Smooth muscle cell (in vitro differentiated cells): Measurements from ENCODE around the gene TXNDC8. TPM values are rescaled to one million over a fixed set of nuclear protein-coding genes. Genes with fewer than 3 reads are reported as not detected.
A peak's percentile ranks its signal among the peaks of the same experiment; 100 is the strongest.
"Not testable (repeated sequence)": the region's sequence is repeated elsewhere in the genome, so short reads cannot be mapped to it uniquely, and the experiment has no call there.

Source experiments
- DNase-seq: peaks from one replicate; lab custom pipeline; 2025; ENCODE audit not compliant: unreplicated experiment; lab: John Stamatoyannopoulos, UW
- H2AFZ ChIP-seq: fragments of 200-600 bp; sonication (generic); 2 replicates; pipeline ENCODE4 v1.6.0; 2016; ENCODE audit warnings: antibody characterized with exemption, low read depth, mild to moderate bottlenecking
- H3F3A ChIP-seq: fragments of 200-600 bp; sonication (generic); 2 replicates; pipeline ENCODE4 v1.6.0; 2017; ENCODE audit warnings: antibody characterized with exemption, low read depth
- H3K27ac ChIP-seq: fragments of 200-600 bp; sonication (generic); 2 replicates; pipeline ENCODE4 v1.5.1; 2016; ENCODE audit warnings: low read depth, mild to moderate bottlenecking
- H3K27me3 ChIP-seq: fragments of 200-600 bp; sonication (generic); 2 replicates; pipeline ENCODE4 v1.6.1; 2016; ENCODE audit warnings: low read depth, mild to moderate bottlenecking
- H3K36me3 ChIP-seq: fragments of 200-600 bp; sonication (generic); 2 replicates; pipeline ENCODE4 v1.5.1; 2016; ENCODE audit warnings: low read depth
- H3K4me1 ChIP-seq: fragments of 200-600 bp; sonication (generic); 2 replicates; pipeline ENCODE4 v1.5.1; 2016; ENCODE audit warnings: low read depth
- H3K4me2 ChIP-seq: fragments of 200-600 bp; sonication (generic); 2 replicates; pipeline ENCODE4 v1.6.0; 2016; ENCODE audit warnings: mild to moderate bottlenecking
- H3K4me3 ChIP-seq: fragments of 200-600 bp; sonication (generic); 2 replicates; pipeline ENCODE4 v1.5.1; 2016; ENCODE audit warnings: mild to moderate bottlenecking
- H3K79me2 ChIP-seq: fragments of 200-600 bp; sonication (generic); 2 replicates; pipeline ENCODE4 v1.6.0; 2016; ENCODE audit warnings: low read depth, mild to moderate bottlenecking
- H3K9ac ChIP-seq: fragments of 200-600 bp; sonication (generic); 2 replicates; pipeline ENCODE4 v1.6.0; 2016; ENCODE audit warnings: low read depth
- H3K9me3 ChIP-seq: fragments of 200-600 bp; sonication (generic); replicated peaks from 2 replicates; pipeline ENCODE4 v1.5.1; 2016; ENCODE audit warnings: low read depth
- H4K20me1 ChIP-seq: fragments of 200-600 bp; sonication (generic); 2 replicates; pipeline ENCODE4 v1.6.0; 2016; ENCODE audit warnings: low read depth
- WGBS: methylation state at CpG from one replicate; pipeline ENCODE4 v1.1.7; 2016; ENCODE audit warnings: low lambda C conversion rate; 5-methylcytosine and 5-hydroxymethylcytosine counted together
- polyA plus RNA-seq: library from polyadenylated mRNA; unstranded; fragments of >200 nt; fragmentation: Nextera tagmentation; extraction: Ambion mirVana; gene quantifications from 2 replicates; pipeline ENCODE4 v1.2.1, GENCODE V29; 2016
- total RNA-seq: library from RNA; depleted of rRNA; stranded (reverse); fragments of >200 nt; gene quantifications from 2 replicates; pipeline ENCODE4 v1.2.3, GENCODE V29; 2014
- TF ChIP-seq, protein P1 (sequence below): fragments of 200-600 bp; sonication (generic); IDR thresholded peaks from 2 replicates; pipeline ENCODE4 v1.5.1; 2017; ENCODE audit warnings: borderline replicate concordance, mild to moderate bottlenecking, antibody characterized with exemption; ENCODE audit not compliant: insufficient read depth, poor library complexity, severe bottlenecking

The TXNDC8 gene
- total and polyA plus RNA-seq, 2 experiments from 2014 or later = not detected

DNA sequence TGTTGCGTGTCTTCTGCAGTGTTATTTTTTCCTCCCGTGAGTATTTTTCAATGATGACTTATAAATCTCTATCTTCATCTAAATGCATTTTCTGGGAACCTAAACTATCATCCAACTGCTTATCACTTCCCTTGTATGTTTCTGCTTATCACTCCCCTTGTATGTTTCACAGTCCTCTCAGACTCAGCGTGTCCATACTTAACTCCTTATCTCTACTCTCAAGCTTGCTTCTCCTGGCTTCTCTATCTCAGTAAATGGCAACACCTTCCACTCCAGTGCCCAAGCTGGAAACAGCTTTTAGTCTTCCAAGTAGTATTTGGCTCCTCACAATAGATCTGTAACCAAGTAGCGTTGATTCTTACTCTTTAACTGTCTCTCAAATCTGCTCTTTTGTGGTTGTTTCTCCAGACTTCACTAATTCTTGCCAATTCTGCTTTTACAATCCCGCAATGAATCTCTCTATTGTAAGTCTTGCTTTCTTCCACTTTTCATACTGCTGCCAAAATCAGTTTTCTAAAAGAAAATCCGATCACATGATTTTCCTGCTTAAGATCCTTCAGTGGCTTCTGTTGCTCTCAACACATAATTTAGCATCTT lies 33.8 kb upstream of the TXNDC8 start:
- no peak overlapping the region for H3K4me3 ChIP-seq
- H3K9ac ChIP-seq = no peak overlapping the region
- DNase-seq = no peak
- H3K27me3 ChIP-seq = no peaks in the 10 kb centered on the region
- H3K4me2 ChIP-seq = no peak overlapping the region
- TF ChIP-seq, protein P1, sequence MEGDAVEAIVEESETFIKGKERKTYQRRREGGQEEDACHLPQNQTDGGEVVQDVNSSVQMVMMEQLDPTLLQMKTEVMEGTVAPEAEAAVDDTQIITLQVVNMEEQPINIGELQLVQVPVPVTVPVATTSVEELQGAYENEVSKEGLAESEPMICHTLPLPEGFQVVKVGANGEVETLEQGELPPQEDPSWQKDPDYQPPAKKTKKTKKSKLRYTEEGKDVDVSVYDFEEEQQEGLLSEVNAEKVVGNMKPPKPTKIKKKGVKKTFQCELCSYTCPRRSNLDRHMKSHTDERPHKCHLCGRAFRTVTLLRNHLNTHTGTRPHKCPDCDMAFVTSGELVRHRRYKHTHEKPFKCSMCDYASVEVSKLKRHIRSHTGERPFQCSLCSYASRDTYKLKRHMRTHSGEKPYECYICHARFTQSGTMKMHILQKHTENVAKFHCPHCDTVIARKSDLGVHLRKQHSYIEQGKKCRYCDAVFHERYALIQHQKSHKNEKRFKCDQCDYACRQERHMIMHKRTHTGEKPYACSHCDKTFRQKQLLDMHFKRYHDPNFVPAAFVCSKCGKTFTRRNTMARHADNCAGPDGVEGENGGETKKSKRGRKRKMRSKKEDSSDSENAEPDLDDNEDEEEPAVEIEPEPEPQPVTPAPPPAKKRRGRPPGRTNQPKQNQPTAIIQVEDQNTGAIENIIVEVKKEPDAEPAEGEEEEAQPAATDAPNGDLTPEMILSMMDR = no peak
- WGBS = 80% methylated on average over 6 of the region's 6 CpGs
- H3K36me3 ChIP-seq = no peaks in the 10 kb centered on the region
- no peak overlapping the region for H3K27ac ChIP-seq
- H3K4me1 ChIP-seq = no peaks in the 10 kb centered on the region
- H3K79me2 ChIP-seq = no peaks in the 10 kb centered on the region
- no peaks in the 10 kb centered on the region for H3F3A ChIP-seq
- H3K9me3 ChIP-seq = no peaks in the 10 kb centered on the region
- H4K20me1 ChIP-seq = no peaks in the 10 kb centered on the region
- no peak overlapping the region for H2AFZ ChIP-seq

DNA sequence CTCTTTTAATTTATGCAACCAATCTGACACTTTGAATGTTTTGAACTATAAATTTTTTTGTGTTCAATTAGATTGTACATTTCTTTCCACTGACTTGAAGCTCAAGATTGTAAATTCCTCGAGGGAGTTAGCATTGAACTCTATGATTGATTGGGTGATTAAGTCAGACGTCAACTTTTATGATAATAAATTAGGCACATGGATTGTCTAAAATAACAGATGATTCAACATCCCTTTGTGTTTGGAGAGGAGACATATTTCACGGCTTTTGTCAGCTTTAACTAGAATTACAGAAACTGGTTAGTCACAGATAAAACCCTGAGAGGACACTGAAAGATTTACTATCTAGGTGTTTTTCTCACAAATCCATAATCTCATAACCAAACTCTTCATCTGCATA lies 32.7 kb upstream of the TXNDC8 start:
- DNase-seq = no peak
- H3K9me3 ChIP-seq = no peaks in the 10 kb centered on the region
- peak overlapping the region; percentile 23 for H3K27ac ChIP-seq
- no peak overlapping the region for H2AFZ ChIP-seq
- H3K4me3 ChIP-seq = no peak overlapping the region
- no peaks in the 10 kb centered on the region for H3K79me2 ChIP-seq
- no peak overlapping the region for H3K4me2 ChIP-seq
- H3K27me3 ChIP-seq = no peaks in the 10 kb centered on the region
- no peaks in the 10 kb centered on the region for H3K36me3 ChIP-seq
- WGBS = 52% methylated on average over 3 of the region's 3 CpGs
- no peaks in the 10 kb centered on the region for H3K4me1 ChIP-seq
- no peaks in the 10 kb centered on the region for H3F3A ChIP-seq
- H4K20me1 ChIP-seq = no peaks in the 10 kb centered on the region
- H3K9ac ChIP-seq = no peak overlapping the region
- TF ChIP-seq, protein P1 = no peak

GRCh38 chr9:110364451-110364850 lies 26.8 kb upstream of the TXNDC8 start:
- Histone ChIP-seq H3K4me3 (no peak overlapping the region), H2AFZ (no peak overlapping the region), H3K4me1 (no peaks in the 10 kb centered on the region), H4K20me1 (no peaks in the 10 kb centered on the region), H3K79me2 (no peaks in the 10 kb centered on the region), H3K27ac (no peak overlapping the region), H3K9ac (no peak overlapping the region), H3K4me2 (no peak overlapping the region), H3K27me3 (no peaks in the 10 kb centered on the region), H3K36me3 (no peaks in the 10 kb centered on the region), H3K9me3 (no peaks in the 10 kb centered on the region), H3F3A (no peaks in the 10 kb centered on the region)
- no peak for DNase-seq
- TF ChIP-seq, protein P1 = no peak
- WGBS = 95% methylated on average over 2 of the region's 2 CpGs

GRCh38 chr9:110358992-110359391 lies 21.3 kb upstream of the TXNDC8 start:
- not testable (repeated sequence) for H3K9ac ChIP-seq, H3K9me3 ChIP-seq
- 56% methylated on average over 1 of the region's 2 CpGs for WGBS

More at GRCh38 chr9:110358992-110359391, 21.3 kb upstream of the TXNDC8 start:
- H3K36me3 ChIP-seq, H3K4me2 ChIP-seq, H3K79me2 ChIP-seq, H4K20me1 ChIP-seq, H3K27me3 ChIP-seq, H2AFZ ChIP-seq, H3K27ac ChIP-seq, DNase-seq, H3K4me3 ChIP-seq, H3F3A ChIP-seq, H3K4me1 ChIP-seq: not testable (repeated sequence)
